GM20431 (cell line): ENCODE measurements around the gene COA8.

Experiments used
- in situ Hi-C: fragments of 300-500 bp; cut with MseI, MboI; formaldehyde crosslinking; loops from one replicate; pipeline ENCODE4 v1.15.0; 2020; ENCODE audit warnings: low sequenced_read_pairs; ENCODE audit not compliant: unreplicated experiment

COA8 gene

GRCh38 chr14:103616635-103617300, 54.0 kb downstream of the COA8 start:
- in situ Hi-C loops, result no loop called here

- in situ Hi-C loops, result no loop called here
Measured at GRCh38 chr14:103619057-103619456, 56.3 kb downstream of the COA8 start.

- in situ Hi-C loops, result no loop called here
Measured at GRCh38 chr14:103621860-103622259, 59.1 kb downstream of the COA8 start.

- in situ Hi-C loops, result no loop called here
Measured at GRCh38 chr14:103623308-103623707, 60.5 kb downstream of the COA8 start.

GRCh38 chr14:103623883-103624482, 61.2 kb downstream of the COA8 start:
- in situ Hi-C loops, result no loop called here

GRCh38 chr14:103624860-103625259, 62.1 kb downstream of the COA8 start:
- in situ Hi-C loops, result no loop called here

- in situ Hi-C loops, result no loop called here
Measured at GRCh38 chr14:103625356-103626095, 62.8 kb downstream of the COA8 start.

GRCh38 chr14:103626146-103626850, 63.5 kb downstream of the COA8 start:
- in situ Hi-C loops, result no loop called here

- in situ Hi-C loops, result no loop called here
Measured at GRCh38 chr14:103627073-103628025, 64.6 kb downstream of the COA8 start.

- in situ Hi-C loops, result no loop called here
Measured at GRCh38 chr14:103628221-103628683, 65.5 kb downstream of the COA8 start.

- in situ Hi-C loops, result no loop called here
Measured at GRCh38 chr14:103628684-103629502, 66.1 kb downstream of the COA8 start, which contains the start of gene KLC1. KLC1 (plus strand) TSS chr14:103629211; CDS start chr14:103654565, 25,354 bp downstream.

- in situ Hi-C loops, result no loop called here
Measured at GRCh38 chr14:103629503-103630121, 66.9 kb downstream of the COA8 start.

GRCh38 chr14:103630364-103631108, 67.8 kb downstream of the COA8 start:
- in situ Hi-C loops, result no loop called here

- in situ Hi-C loops, result no loop called here
Measured at GRCh38 chr14:103633391-103633790, 70.6 kb downstream of the COA8 start.

- in situ Hi-C loops, result no loop called here
Measured at GRCh38 chr14:103634156-103634555, 71.4 kb downstream of the COA8 start.

GRCh38 chr14:103638594-103638993, 75.8 kb downstream of the COA8 start:
- in situ Hi-C loops, result no loop called here
